Measurements from ENCODE around the gene CA11. TPM values are rescaled to one million over a fixed set of nuclear protein-coding genes. Genes with fewer than 3 reads are reported as not detected.

Gene CA11
- total RNA-seq, 2 donors from 2014 or later = 1.4 to 2.7 TPM

GRCh38 chr19:48613024-48613851 lies 32.7 kb downstream of the CA11 start:
- intact Hi-C loops (cut with DNase I) = loop anchor here (10.0 kb wide), 1 partner anchor 288 kb away; the partner anchor contains the start of gene EMP3

GRCh38 chr19:48611872-48612271 lies 34.1 kb downstream of the CA11 start:
- Histone ChIP-seq H3K27me3 (no peaks in the 10 kb centered on the region), H3K27ac (no peak overlapping the region), H3K4me3 (no peak overlapping the region), H3K9me3 (no peaks in the 10 kb centered on the region), H3K36me3 (peaks cover 4% of the 10 kb centered on the region), H3K4me1 (peaks cover 9% of the 10 kb centered on the region), H3K9ac (ENCODE audit: low read depth in 2 of 2, low read length in 2 of 2) (peak overlapping the region in 1 of 2 donors; percentile 9)
- intact Hi-C loops (cut with DNase I) = loop anchor here (10.0 kb wide), 1 partner anchor 287 kb away; the partner anchor contains the start of gene EMP3
- DNase-seq = no peak
- no peak for TF ChIP-seq CTCF (IDR thresholded peaks at IDR 0.05)

More at GRCh38 chr19:48613024-48613851, 32.7 kb downstream of the CA11 start:
- peak; percentile 68 for DNase-seq
- Histone ChIP-seq H3K27me3 (no peaks in the 10 kb centered on the region), H3K4me3 (peak overlapping the region; percentile 51), H3K9ac (ENCODE audit: low read depth in 2 of 2, low read length in 2 of 2) (peak overlapping the region; percentile 71 to 100), H3K27ac (peak overlapping the region; percentile 93), H3K9me3 (no peaks in the 10 kb centered on the region), H3K36me3 (peaks cover 4% of the 10 kb centered on the region), H3K4me1 (peaks cover 17% of the 10 kb centered on the region)
- TF ChIP-seq CTCF (IDR thresholded peaks at IDR 0.05) = no peak

- Histone ChIP-seq H3K4me1 (no peaks in the 10 kb centered on the region), H3K9me3 (no peaks in the 10 kb centered on the region), H3K36me3 (no peaks in the 10 kb centered on the region), H3K27ac (no peak overlapping the region), H3K9ac (ENCODE audit: low read depth in 2 of 2, low read length in 2 of 2) (no peak overlapping the region), H3K27me3 (no peaks in the 10 kb centered on the region), H3K4me3 (no peak overlapping the region)
- intact Hi-C loops (cut with DNase I) = loop anchor here (10.0 kb wide), 1 partner anchor 285 kb away; the partner anchor contains the start of gene EMP3
- no peak for DNase-seq
- no peak for TF ChIP-seq CTCF (IDR thresholded peaks at IDR 0.05)
These were observed 36.3 kb downstream of the CA11 start for GRCh38 chr19:48609571-48610108.

GRCh38 chr19:48608798-48609263 lies 37.2 kb downstream of the CA11 start:
- Histone ChIP-seq H3K4me3 (no peak overlapping the region), H3K9ac (ENCODE audit: low read depth in 2 of 2, low read length in 2 of 2) (peak overlapping the region; percentile 12 to 40), H3K27me3 (no peaks in the 10 kb centered on the region), H3K27ac (no peak overlapping the region), H3K36me3 (no peaks in the 10 kb centered on the region), H3K9me3 (no peaks in the 10 kb centered on the region), H3K4me1 (no peaks in the 10 kb centered on the region)
- peak; percentile 50 for TF ChIP-seq CTCF (IDR thresholded peaks at IDR 0.05)
- intact Hi-C loops (cut with DNase I) = no loop called here
- peak; percentile 60 for DNase-seq

- no peak overlapping the region for H3K9ac ChIP-seq (ENCODE audit: low read depth in 2 of 2, low read length in 2 of 2)
- H3K4me3 ChIP-seq = no peak overlapping the region
- intact Hi-C loops (cut with DNase I) = no loop called here
- no peaks in the 10 kb centered on the region for H3K36me3 ChIP-seq
- DNase-seq = no peak
- no peak for TF ChIP-seq CTCF (IDR thresholded peaks at IDR 0.05)
- H3K9me3 ChIP-seq = no peaks in the 10 kb centered on the region
- no peaks in the 10 kb centered on the region for H3K4me1 ChIP-seq
- no peak overlapping the region for H3K27ac ChIP-seq
- H3K27me3 ChIP-seq = no peaks in the 10 kb centered on the region
These were observed 38.6 kb downstream of the CA11 start for GRCh38 chr19:48607359-48607755.

Measured in colonic mucosa (tissue), 4 donors.